RPMI8226 (cell line): Measurements from ENCODE around the gene CCDC91.
"Not testable (repeated sequence)": the region's sequence is repeated elsewhere in the genome, so short reads cannot be mapped to it uniquely, and the experiment has no call there.

Source experiments
- DNase-seq: peaks from one replicate; pipeline ENCODE4 v3.0.0-alpha.2; 2015

The CCDC91 gene

GRCh38 chr12:28303192-28303591 is 112.9 kb downstream of the CCDC91 start:
- DNase-seq, result no peak

DNA sequence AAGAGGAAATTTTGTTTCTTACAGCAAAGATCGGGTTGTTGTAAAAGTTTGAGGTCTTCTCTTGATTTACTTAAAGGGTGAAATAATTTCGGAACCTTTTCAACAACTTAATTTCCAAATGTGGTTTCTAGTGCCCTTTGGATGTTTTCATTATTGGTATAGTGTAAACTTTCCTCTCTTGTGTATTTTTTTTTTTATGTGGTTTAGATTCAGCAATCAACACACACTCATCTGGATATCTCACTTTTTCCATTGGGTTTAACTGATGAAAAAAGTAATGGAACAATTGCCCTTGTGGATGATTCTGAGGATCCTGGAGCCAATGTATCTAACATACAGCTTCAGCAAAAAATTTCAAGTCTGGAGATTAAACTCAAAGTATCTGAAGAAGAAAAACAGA is 116.3 kb downstream of the CCDC91 start:
- DNase-seq, result no peak

- DNase-seq, result no peak
Measured at GRCh38 chr12:28308891-28309290, 118.6 kb downstream of the CCDC91 start.

- DNase-seq, result peak; percentile 16
Measured at GRCh38 chr12:28313631-28314030, 123.4 kb downstream of the CCDC91 start.

- DNase-seq, result no peak
Measured at GRCh38 chr12:28316049-28316448, 125.8 kb downstream of the CCDC91 start.

DNA sequence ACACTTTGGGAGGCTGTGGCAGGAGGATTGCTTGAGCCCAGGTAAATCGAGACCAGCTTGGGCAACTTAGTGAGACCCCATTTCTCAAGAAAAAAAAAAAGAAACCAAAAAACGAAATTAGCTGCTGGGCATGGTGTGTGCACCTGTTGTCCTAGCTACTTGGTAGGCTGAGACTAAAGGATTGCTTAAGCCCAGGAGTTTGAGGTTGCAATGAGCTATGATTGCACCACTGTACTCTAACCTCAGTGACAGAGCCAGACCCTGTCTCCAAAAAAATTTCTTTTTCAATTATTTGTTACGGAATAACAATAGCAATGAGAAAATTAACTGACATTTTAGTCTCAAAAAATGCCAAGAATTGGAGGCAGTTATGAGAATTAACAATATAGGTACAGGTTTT is 128.0 kb downstream of the CCDC91 start:
- DNase-seq, result no peak

GRCh38 chr12:28320353-28320752 is 130.1 kb downstream of the CCDC91 start:
- no peak for DNase-seq

- no peak for DNase-seq
Measured at GRCh38 chr12:28327722-28328121, 137.5 kb downstream of the CCDC91 start.

DNA sequence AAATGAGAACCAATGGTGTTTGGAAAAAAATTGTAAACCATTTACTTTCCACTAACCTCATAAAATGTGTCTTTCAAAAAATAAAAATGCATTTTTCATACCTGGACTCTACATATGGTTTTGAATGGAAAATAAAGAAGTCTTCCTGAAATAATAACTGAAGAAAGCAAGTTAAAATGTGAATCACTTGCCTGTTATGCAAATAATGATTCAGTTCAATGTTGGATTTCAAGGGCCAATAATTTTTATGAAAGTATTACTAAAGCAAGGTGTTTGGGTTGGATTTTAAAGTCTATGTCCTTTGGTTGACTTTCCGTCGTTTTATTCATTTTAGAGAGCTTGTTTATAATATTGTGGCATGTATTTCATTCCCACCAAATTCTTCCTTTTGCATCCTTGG is 138.7 kb downstream of the CCDC91 start:
- no peak for DNase-seq

DNA sequence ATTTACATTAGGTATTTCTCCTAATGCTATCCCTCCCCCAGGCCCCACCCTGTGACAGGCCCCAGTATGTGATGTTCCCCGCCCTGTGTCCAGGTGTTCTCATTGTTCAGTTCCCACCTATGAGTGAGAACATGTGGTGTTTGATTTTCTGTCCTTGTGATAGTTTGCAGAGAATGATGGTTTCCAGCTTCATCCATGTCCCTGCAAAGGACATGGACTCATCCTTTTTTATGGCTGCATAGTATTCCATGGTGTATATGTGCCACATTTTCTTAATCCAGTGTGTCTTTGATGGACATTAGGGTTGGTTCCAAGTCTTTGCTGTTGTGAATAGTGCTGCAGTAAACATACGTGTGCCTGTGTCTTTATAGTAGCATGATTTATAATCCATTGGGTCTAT is 139.5 kb downstream of the CCDC91 start:
- DNase-seq, result not testable (repeated sequence)

GRCh38 chr12:28330232-28330631 is 140.0 kb downstream of the CCDC91 start:
- not testable (repeated sequence) for DNase-seq

- DNase-seq, result no peak
Measured at GRCh38 chr12:28331130-28331529, 140.9 kb downstream of the CCDC91 start.

DNA sequence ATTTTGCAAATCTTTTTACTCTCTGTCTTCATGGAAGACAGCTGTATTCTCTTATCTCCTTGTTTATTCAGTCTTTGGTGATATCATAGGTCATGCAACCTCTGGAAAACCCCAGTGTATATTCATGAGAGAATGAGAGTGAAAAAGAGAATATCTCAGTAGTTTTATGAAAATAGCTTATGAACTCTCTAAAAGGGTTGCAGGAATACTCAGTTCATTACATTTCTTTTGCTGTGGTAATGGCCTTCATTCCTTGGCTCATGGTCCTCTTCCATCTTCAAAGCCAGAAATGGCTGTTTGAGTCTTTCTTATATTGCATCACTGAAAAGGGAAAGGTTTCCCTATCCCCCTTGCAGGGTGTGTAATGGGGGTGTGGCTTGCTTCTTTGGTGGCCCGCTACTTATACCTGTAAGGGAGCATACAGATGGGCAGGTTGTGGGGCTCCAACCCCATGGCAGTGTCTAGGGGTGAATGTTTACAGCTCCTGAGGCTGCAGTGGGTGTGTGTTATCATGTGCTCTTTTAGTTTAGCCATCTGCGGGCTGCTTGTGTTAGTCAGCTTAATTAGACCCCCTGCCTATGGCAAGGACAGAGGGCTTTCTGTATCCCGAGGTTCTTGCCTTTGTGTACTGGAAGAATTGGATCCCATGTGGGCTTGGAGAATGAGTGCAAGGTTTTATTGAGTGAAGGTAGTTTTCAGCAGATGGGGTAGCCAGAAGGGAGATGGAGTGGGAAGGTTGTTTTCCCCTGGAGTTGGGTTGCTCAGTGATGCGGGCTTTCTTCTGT is 150.2 kb downstream of the CCDC91 start:
- DNase-seq, result no peak

DNA sequence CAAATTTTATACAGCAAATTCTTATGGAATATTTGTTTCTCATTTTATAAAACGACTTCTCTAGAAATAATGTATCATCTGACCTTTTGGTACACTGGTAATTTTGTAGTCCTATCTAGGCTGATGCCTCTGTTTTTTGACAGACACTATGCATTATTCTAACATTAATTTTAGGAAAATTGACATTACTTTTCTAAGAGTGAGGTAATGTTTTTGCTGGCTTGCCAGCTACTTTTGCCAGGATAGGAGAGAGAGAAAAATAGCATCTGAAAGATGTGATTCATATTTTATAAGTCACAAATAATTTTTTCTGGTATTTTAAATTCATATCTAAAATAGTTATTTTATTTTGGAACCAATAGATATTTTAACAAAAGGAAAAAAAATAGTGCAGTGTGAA is 153.5 kb downstream of the CCDC91 start:
- DNase-seq, result no peak

- no peak for DNase-seq
Measured at GRCh38 chr12:28346567-28346966, 156.3 kb downstream of the CCDC91 start.

DNA sequence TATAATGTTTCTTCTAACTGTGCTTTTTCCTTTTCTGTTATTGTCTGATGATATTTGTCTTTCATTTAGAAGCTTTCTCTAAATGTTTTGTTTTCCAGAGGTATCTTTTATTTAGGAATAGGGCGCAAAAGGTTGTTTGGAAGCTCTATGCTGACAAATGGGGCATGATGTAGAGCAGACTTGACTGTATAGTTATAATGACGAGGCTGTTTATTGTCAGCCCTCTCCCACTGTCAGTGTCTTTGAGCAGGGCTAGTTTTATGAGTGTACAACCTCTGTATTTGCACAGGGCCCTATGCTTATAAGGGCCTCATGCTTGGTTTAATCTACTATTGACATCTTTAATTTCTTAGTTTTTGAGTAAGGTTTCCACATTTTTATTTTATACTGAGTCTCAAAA is 158.9 kb downstream of the CCDC91 start:
- DNase-seq, result no peak

DNA sequence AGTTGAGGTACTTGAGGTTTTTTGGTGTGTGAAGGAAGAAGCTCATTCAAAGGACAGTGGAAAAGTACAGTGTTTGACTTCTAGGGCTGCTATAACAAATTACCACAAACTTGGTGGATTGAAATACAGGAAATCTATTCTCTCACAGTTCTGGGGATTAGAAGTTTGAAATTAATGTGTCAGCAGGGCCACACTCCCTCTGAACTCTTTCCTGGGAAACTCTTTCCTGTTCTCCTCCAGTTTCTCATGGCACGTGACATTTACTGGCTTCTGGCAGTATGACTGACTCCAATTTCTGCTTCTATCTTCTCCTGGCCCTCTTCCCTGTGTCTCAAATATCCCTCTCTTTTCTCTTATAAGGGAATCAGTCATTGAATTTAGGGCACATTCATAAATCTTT is 160.2 kb downstream of the CCDC91 start:
- no peak for DNase-seq

DNA sequence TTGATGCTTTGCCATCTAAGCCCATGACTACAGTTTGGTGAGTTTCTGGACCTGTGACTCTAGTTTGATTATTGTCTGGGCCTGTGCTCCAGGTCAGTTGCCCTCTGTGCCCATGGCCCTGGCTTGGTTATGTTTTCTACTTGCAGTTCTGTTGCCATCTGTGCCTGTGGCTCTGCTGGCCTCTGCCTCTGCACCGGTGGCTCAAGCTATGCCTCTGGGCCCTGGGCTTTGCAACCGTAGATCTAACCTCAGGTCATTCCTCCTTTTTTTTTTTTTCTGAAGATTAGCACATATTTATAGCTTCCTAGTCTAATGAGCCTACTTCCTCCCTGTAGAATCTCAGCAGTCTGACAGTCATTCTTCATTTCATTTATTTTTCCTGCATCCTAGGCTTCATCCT is 161.2 kb downstream of the CCDC91 start:
- no peak for DNase-seq

DNA sequence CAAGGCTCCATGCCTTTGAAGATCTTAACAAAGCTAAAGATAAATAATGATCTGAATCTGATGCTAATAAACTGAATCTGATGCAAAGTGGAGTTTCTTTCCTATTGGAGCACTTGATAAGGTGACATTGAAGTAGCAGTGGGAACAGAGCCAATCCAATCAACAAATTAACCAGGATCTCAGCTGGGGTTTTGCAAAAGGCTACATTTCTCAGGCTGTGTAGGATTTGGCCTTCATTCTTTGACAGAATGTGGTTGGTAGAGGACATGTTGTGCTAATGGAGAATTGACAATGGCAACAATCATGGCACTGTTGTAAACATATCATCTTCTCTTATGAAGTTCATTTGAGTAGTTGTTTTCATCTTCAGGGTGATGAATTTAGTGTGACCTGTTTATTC is 164.9 kb downstream of the CCDC91 start:
- DNase-seq, result no peak

DNA sequence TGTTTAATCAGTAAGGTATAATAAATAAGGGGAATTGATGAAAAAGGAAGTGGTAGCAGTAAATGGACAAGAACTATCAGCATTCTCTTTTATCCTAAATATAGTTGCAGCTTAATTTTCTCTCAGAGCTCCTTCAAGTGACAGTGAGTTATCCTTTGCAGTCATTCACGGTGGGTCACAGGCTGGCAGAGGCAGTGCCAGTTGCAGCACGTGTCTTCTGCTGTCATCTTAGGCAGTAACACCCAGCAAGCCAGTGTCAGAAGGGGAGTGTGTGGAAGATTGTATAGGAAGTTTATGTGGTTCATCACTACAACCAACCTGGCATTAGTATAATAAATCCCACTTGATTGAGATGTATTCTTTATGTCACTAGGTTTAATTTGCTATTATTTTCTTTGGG is 170.0 kb downstream of the CCDC91 start:
- DNase-seq, result no peak

GRCh38 chr12:28367326-28367725 is 177.1 kb downstream of the CCDC91 start:
- DNase-seq, result no peak

- no peak for DNase-seq
Measured at GRCh38 chr12:28367993-28368392, 177.7 kb downstream of the CCDC91 start.

DNA sequence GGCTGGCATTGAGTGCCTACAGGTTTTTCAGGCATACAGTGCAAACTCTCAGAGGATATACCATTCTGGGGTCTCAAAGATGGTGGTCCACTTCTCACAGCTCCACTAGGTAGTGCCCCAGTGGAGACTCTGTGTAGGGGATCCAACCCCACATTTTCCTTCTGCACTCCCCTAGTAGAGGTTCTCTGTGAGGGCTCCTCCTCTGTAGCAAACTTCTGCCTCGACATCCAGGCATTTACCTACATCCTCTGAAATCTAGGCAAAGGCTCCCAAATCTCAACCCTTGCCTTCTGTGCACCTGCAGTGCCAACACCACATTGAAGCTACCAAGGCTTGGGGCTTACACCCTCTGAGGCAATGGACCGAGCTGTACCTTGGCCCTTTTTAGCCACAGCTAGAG is 179.2 kb downstream of the CCDC91 start:
- DNase-seq, result no peak

- DNase-seq, result no peak
Measured at GRCh38 chr12:28374556-28374955, 184.3 kb downstream of the CCDC91 start.

DNA sequence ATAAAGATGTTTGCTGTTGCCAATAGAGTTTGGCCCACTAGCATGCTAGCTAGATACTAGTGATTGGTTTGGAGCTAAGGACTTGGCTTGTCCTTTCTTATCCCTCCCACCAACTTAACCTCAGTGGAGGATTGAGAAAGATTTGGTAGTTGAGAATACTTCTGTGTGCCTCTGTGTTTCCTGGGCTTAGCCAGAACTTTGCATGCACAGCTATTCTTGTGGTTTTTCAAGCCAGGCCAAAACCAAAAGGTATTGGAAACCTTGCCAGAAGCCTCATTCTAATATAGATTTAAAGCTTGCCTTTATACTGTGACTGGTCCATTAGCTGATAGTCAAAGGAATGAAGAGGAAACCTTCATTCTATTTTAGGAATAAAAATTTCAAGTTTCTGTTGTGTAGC is 188.5 kb downstream of the CCDC91 start:
- no peak for DNase-seq
